D721Med (cell line): ENCODE measurements around the gene CLEC4G.

ENCODE experiments used
- DNase-seq: peaks from one replicate; pipeline ENCODE4 v3.0.0; 2011; ENCODE audit warnings: low spot score; ENCODE audit not compliant: insufficient read length
- FAIRE-seq: peaks from 2 replicates; lab custom pipeline; 2011; peaks lifted over from hg19 to GRCh38; lab: Jason Lieb, UNC
- TF ChIP-seq, protein P1 (sequence below): IDR thresholded peaks from 2 replicates; pipeline ENCODE4 v1.5.1; 2012; ENCODE audit warnings: mild to moderate bottlenecking, control low read depth; ENCODE audit not compliant: insufficient read depth; ENCODE audit errors: missing control alignments

The CLEC4G gene

DNA sequence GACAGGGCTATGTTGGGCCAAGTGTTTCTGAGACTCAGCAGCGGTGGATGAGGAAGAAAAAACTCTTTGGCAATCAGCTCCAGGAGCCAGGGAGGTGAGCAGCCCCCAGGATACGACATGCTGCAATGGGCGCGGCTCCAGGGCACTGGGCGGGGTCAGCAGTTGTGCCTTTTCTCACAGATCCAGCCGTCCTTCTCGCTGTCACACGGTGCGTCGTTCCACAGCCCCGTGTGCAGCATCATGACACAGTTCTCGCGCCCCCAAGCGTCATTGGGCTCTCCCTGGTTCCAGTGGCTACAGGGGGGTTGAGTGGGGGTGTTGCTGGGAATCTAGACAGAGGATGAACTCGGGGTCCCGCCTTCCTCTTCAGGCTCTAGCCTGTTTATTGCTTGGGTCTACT, 2.7 kb downstream of the CLEC4G start:
- TF ChIP-seq, protein P1, sequence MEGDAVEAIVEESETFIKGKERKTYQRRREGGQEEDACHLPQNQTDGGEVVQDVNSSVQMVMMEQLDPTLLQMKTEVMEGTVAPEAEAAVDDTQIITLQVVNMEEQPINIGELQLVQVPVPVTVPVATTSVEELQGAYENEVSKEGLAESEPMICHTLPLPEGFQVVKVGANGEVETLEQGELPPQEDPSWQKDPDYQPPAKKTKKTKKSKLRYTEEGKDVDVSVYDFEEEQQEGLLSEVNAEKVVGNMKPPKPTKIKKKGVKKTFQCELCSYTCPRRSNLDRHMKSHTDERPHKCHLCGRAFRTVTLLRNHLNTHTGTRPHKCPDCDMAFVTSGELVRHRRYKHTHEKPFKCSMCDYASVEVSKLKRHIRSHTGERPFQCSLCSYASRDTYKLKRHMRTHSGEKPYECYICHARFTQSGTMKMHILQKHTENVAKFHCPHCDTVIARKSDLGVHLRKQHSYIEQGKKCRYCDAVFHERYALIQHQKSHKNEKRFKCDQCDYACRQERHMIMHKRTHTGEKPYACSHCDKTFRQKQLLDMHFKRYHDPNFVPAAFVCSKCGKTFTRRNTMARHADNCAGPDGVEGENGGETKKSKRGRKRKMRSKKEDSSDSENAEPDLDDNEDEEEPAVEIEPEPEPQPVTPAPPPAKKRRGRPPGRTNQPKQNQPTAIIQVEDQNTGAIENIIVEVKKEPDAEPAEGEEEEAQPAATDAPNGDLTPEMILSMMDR = no peak
- DNase-seq (no peak), FAIRE-seq (no peak)

DNA sequence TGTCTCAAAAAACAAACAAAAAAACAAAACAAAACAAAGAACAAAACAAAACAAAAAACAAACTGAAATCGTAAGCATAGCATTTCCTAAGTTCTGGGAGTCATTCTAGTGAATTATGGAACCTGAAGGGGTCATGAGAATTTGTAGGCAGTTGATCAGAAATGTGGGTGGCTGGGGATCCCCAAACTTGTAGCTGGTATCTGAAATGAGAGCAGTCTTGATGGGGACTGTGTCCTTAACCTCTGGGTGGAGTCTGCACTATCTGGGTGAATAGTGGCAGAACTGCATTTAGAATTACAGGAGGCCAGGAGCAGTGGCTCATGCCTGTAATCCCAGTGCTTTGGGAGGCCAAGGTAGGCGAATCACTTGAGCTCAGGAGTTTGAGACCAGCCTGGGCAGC, 6.1 kb downstream of the CLEC4G start:
- DNase-seq (no peak), FAIRE-seq (no peak)
- TF ChIP-seq, protein P1 = no peak

GRCh38 chr19:7722231-7722651, 9.7 kb downstream of the CLEC4G start:
- TF ChIP-seq, protein P1 = no peak
- DNase-seq (no peak), FAIRE-seq (peak; percentile 78)

DNA sequence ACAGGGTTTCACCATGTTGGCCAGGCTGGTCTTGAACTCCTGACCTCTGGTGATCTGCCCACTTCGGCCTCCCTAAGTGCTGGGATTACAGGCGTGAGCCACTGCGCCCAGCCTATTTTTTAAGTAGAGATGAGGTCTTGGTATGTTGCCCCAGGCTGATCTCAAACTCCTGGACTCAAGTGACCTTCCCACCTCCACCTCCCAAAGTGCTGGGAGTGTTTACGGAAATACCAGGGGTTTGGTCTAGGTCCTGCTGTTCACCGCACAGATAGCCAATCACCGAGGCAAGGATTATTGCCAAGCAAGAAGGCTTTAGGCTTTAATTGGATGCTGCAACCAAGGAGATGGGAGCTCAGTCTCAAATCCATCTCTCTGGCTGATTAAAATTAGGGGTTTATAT, 11.6 kb downstream of the CLEC4G start:
- DNase-seq (no peak), FAIRE-seq (no peak)
- TF ChIP-seq, protein P1 = no peak

DNA sequence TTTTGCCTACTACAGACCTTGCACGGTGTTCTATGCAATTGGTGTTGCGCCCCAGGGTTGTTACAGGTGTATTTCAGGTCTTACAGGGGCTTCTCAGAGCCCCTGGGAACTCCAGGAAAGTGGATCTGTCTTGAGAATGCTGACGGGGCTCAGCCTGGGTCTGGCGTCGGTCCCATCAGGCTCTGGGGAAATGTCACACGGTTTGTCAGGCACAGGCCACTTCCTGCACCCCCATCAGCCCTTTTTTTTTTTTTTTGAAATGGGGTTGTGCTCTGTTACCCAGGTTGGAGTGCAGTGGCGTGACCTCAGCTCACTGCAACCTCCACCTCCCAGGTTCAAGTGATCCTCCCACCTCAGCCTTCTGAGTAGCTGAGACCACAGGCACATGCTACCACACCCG, 13.2 kb downstream of the CLEC4G start:
- FAIRE-seq (no peak), DNase-seq (no peak)
- TF ChIP-seq, protein P1 = no peak

GRCh38 chr19:7716762-7717161, 15.1 kb downstream of the CLEC4G start:
- TF ChIP-seq, protein P1 = no peak
- DNase-seq (no peak), FAIRE-seq (no peak)

GRCh38 chr19:7715671-7716070, 16.2 kb downstream of the CLEC4G start:
- FAIRE-seq = no peak
- no peak for DNase-seq
- TF ChIP-seq, protein P1 = no peak
